GM18520 (cell line): ENCODE results near the gene C20orf204.
"Not testable (repeated sequence)": the region's sequence is repeated elsewhere in the genome, so short reads cannot be mapped to it uniquely, and the experiment has no call there.

Experiments
- ATAC-seq: cut with Tn5 transposase; IDR thresholded peaks from one replicate; pipeline ENCODE4 v1.9.1; 2021; ENCODE audit not compliant: unreplicated experiment

The C20orf204 gene

GRCh38 chr20:64082126-64082731, 46.2 kb downstream of the C20orf204 start:
- no peak for ATAC-seq

GRCh38 chr20:64082820-64083377, 46.9 kb downstream of the C20orf204 start:
- ATAC-seq, result no peak

- ATAC-seq, result no peak
Measured at GRCh38 chr20:64083378-64083803, 47.4 kb downstream of the C20orf204 start.

GRCh38 chr20:64083804-64084684, 48.1 kb downstream of the C20orf204 start, which contains the start of gene LKAAEAR1:
Gene LKAAEAR1 (minus strand): TSS chr20:64084398. CDS start chr20:64084219, 179 bp downstream.
- ATAC-seq, result no peak

- no peak for ATAC-seq
Measured at GRCh38 chr20:64084685-64085152, 48.7 kb downstream of the C20orf204 start.

- no peak for ATAC-seq
Measured at GRCh38 chr20:64086801-64087200, 50.8 kb downstream of the C20orf204 start.

- not testable (repeated sequence) for ATAC-seq
Measured at GRCh38 chr20:64087226-64087825, 51.3 kb downstream of the C20orf204 start.

GRCh38 chr20:64088586-64088985, 52.6 kb downstream of the C20orf204 start:
- not testable (repeated sequence) for ATAC-seq
